WTC11 (cell line): ENCODE data around the gene C1QTNF6.

Source experiments
- ESRRA ChIP-seq: sonication (generic); formaldehyde crosslinking; IDR thresholded peaks from 2 replicates; pipeline ENCODE4 v1.8.1; 2022; ENCODE audit warnings: mild to moderate bottlenecking, missing genetic modification reagents, borderline replicate concordance
- FOXJ3 ChIP-seq: sonication (generic); formaldehyde crosslinking; IDR thresholded peaks from 2 replicates; pipeline ENCODE4 v1.9.0; 2021; ENCODE audit warnings: missing genetic modification reagents, mild to moderate bottlenecking, borderline replicate concordance
- NR3C1 ChIP-seq: sonication (generic); formaldehyde crosslinking; conservative IDR thresholded peaks from 2 replicates; pipeline ENCODE4 v1.8.1; 2023; ENCODE audit warnings: low read depth, mild to moderate bottlenecking, missing genetic modification reagents
- TF ChIP-seq, protein P1 (sequence below): sonication (generic); formaldehyde crosslinking; IDR thresholded peaks from 2 replicates; pipeline ENCODE4 v1.8.0; 2022; ENCODE audit warnings: mild to moderate bottlenecking, missing genetic modification reagents
- TF ChIP-seq, protein P2 (sequence below): fragments of 200-600 bp; IDR thresholded peaks from 2 replicates; pipeline ENCODE4 v1.8.0; 2022; ENCODE audit warnings: antibody characterized with exemption
- TF ChIP-seq, protein P3 (sequence below): sonication (generic); formaldehyde crosslinking; IDR thresholded peaks from 2 replicates; pipeline ENCODE4 v1.8.1; 2023; ENCODE audit warnings: mild to moderate bottlenecking, missing genetic modification reagents, moderate library complexity

DNA sequence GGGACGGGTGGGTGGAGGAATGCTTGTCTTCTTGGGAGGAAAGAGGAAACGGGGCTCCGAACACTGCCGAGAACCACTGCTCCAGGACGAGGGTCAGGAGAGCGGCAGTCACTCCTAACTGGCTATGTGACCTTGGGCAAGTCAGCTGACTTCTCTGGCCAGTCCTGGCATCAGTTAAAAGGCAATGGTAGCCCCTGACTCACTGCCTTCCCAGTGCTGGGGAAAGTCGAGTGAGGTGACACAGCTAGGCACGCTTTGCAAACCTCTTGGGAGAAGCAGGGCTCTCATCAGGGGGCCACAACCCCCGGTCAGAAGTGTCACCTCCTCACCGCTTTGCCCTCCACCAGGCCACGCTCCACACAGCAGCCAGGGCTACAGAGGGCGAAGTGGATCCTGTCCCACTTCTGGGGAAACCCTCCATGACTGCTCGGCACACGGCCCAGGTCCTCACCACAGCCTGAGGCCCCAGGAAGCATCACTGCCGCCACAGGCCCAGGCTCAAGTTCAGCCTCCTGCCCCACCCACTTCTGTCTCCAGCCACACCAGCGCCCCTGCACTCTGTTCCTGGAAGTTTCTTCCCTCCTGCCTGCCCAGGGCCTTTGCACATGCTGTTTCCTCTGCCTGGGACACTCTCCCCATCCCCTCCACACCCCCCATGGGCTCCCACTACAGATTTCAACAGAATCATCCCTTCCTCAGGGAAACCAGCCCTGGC, 54.6 kb downstream of the C1QTNF6 start:
- no peak for TF ChIP-seq NR3C1 (CRISPR knock-in tag)
- TF ChIP-seq, protein P1, sequence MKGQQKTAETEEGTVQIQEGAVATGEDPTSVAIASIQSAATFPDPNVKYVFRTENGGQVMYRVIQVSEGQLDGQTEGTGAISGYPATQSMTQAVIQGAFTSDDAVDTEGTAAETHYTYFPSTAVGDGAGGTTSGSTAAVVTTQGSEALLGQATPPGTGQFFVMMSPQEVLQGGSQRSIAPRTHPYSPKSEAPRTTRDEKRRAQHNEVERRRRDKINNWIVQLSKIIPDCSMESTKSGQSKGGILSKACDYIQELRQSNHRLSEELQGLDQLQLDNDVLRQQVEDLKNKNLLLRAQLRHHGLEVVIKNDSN (CRISPR knock-in tag) = no peak
- TF ChIP-seq, protein P2, sequence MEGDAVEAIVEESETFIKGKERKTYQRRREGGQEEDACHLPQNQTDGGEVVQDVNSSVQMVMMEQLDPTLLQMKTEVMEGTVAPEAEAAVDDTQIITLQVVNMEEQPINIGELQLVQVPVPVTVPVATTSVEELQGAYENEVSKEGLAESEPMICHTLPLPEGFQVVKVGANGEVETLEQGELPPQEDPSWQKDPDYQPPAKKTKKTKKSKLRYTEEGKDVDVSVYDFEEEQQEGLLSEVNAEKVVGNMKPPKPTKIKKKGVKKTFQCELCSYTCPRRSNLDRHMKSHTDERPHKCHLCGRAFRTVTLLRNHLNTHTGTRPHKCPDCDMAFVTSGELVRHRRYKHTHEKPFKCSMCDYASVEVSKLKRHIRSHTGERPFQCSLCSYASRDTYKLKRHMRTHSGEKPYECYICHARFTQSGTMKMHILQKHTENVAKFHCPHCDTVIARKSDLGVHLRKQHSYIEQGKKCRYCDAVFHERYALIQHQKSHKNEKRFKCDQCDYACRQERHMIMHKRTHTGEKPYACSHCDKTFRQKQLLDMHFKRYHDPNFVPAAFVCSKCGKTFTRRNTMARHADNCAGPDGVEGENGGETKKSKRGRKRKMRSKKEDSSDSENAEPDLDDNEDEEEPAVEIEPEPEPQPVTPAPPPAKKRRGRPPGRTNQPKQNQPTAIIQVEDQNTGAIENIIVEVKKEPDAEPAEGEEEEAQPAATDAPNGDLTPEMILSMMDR = no peak
- TF ChIP-seq, protein P3, sequence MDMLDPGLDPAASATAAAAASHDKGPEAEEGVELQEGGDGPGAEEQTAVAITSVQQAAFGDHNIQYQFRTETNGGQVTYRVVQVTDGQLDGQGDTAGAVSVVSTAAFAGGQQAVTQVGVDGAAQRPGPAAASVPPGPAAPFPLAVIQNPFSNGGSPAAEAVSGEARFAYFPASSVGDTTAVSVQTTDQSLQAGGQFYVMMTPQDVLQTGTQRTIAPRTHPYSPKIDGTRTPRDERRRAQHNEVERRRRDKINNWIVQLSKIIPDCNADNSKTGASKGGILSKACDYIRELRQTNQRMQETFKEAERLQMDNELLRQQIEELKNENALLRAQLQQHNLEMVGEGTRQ (CRISPR knock-in tag) = no peak
- TF ChIP-seq ESRRA = no peak
- TF ChIP-seq FOXJ3 (CRISPR knock-in tag) = no peak
